NCI-H748 (cell line): ENCODE measurements around the gene HYAL2.

Experiments
- DNase-seq: peaks from one replicate; lab custom pipeline; 2025; ENCODE audit not compliant: unreplicated experiment; lab: John Stamatoyannopoulos, UW

The HYAL2 gene

GRCh38 chr3:50322386-50323091 lies at the start of gene HYAL2:
HYAL2 (minus strand) TSS chr3:50322745; CDS start chr3:50320489, 2,256 bp downstream.
- no peak for DNase-seq

GRCh38 chr3:50371133-50371685 lies 48.7 kb upstream of the HYAL2 start:
- DNase-seq, result no peak

GRCh38 chr3:50370594-50370993 lies 48.0 kb upstream of the HYAL2 start:
- DNase-seq, result peak; percentile 40

- DNase-seq, result no peak
These were observed 46.6 kb upstream of the HYAL2 start for GRCh38 chr3:50369012-50369670.

- no peak for DNase-seq
These were observed 43.3 kb upstream of the HYAL2 start for GRCh38 chr3:50365842-50366220.

GRCh38 chr3:50365080-50365841 lies 42.7 kb upstream of the HYAL2 start:
- peak; percentile 87 for DNase-seq

GRCh38 chr3:50364573-50365079 lies 42.1 kb upstream of the HYAL2 start:
- no peak for DNase-seq

GRCh38 chr3:50359760-50360110 lies 37.2 kb upstream of the HYAL2 start:
- DNase-seq, result no peak

- DNase-seq, result peak; percentile 96
These were observed 36.6 kb upstream of the HYAL2 start, which contains the start of gene TMEM115 for GRCh38 chr3:50358911-50359759. TMEM115 (minus strand) TSS chr3:50359521; CDS start chr3:50359063, 458 bp downstream.

- peak; percentile 16 for DNase-seq
These were observed 35.9 kb upstream of the HYAL2 start for GRCh38 chr3:50358355-50358910.

- no peak for DNase-seq
These were observed 34.9 kb upstream of the HYAL2 start for GRCh38 chr3:50357481-50357880.

GRCh38 chr3:50356553-50356952 lies 34.0 kb upstream of the HYAL2 start:
- DNase-seq, result peak; percentile 12

GRCh38 chr3:50355829-50356552 lies 33.4 kb upstream of the HYAL2 start:
- DNase-seq, result no peak

GRCh38 chr3:50354850-50355249 lies 32.3 kb upstream of the HYAL2 start:
- no peak for DNase-seq

- DNase-seq, result no peak
These were observed 31.7 kb upstream of the HYAL2 start for GRCh38 chr3:50354186-50354764.

GRCh38 chr3:50353245-50354004 lies 30.9 kb upstream of the HYAL2 start:
- DNase-seq, result no peak

- no peak for DNase-seq
These were observed 30.2 kb upstream of the HYAL2 start for GRCh38 chr3:50352781-50353180.

- no peak for DNase-seq
These were observed 28.8 kb upstream of the HYAL2 start for GRCh38 chr3:50351323-50351697.
